Smooth muscle cell (in vitro differentiated cells): ENCODE measurements around the gene PDE1A. TPM values are rescaled to one million over a fixed set of nuclear protein-coding genes. Genes with fewer than 3 reads are reported as not detected.

Experiments used
- DNase-seq: peaks from one replicate; lab custom pipeline; 2025; ENCODE audit not compliant: unreplicated experiment; lab: John Stamatoyannopoulos, UW
- H2AFZ ChIP-seq: fragments of 200-600 bp; sonication (generic); 2 replicates; pipeline ENCODE4 v1.6.0; 2016; ENCODE audit warnings: antibody characterized with exemption, low read depth, mild to moderate bottlenecking
- H3F3A ChIP-seq: fragments of 200-600 bp; sonication (generic); 2 replicates; pipeline ENCODE4 v1.6.0; 2017; ENCODE audit warnings: antibody characterized with exemption, low read depth
- H3K27ac ChIP-seq: fragments of 200-600 bp; sonication (generic); 2 replicates; pipeline ENCODE4 v1.5.1; 2016; ENCODE audit warnings: low read depth, mild to moderate bottlenecking
- H3K27me3 ChIP-seq: fragments of 200-600 bp; sonication (generic); 2 replicates; pipeline ENCODE4 v1.6.1; 2016; ENCODE audit warnings: low read depth, mild to moderate bottlenecking
- H3K36me3 ChIP-seq: fragments of 200-600 bp; sonication (generic); 2 replicates; pipeline ENCODE4 v1.5.1; 2016; ENCODE audit warnings: low read depth
- H3K4me1 ChIP-seq: fragments of 200-600 bp; sonication (generic); 2 replicates; pipeline ENCODE4 v1.5.1; 2016; ENCODE audit warnings: low read depth
- H3K4me2 ChIP-seq: fragments of 200-600 bp; sonication (generic); 2 replicates; pipeline ENCODE4 v1.6.0; 2016; ENCODE audit warnings: mild to moderate bottlenecking
- H3K4me3 ChIP-seq: fragments of 200-600 bp; sonication (generic); 2 replicates; pipeline ENCODE4 v1.5.1; 2016; ENCODE audit warnings: mild to moderate bottlenecking
- H3K79me2 ChIP-seq: fragments of 200-600 bp; sonication (generic); 2 replicates; pipeline ENCODE4 v1.6.0; 2016; ENCODE audit warnings: low read depth, mild to moderate bottlenecking
- H3K9ac ChIP-seq: fragments of 200-600 bp; sonication (generic); 2 replicates; pipeline ENCODE4 v1.6.0; 2016; ENCODE audit warnings: low read depth
- H3K9me3 ChIP-seq: fragments of 200-600 bp; sonication (generic); replicated peaks from 2 replicates; pipeline ENCODE4 v1.5.1; 2016; ENCODE audit warnings: low read depth
- H4K20me1 ChIP-seq: fragments of 200-600 bp; sonication (generic); 2 replicates; pipeline ENCODE4 v1.6.0; 2016; ENCODE audit warnings: low read depth
- CTCF ChIP-seq: fragments of 200-600 bp; sonication (generic); IDR thresholded peaks from 2 replicates; pipeline ENCODE4 v1.5.1; 2017; ENCODE audit warnings: borderline replicate concordance, mild to moderate bottlenecking, antibody characterized with exemption; ENCODE audit not compliant: insufficient read depth, poor library complexity, severe bottlenecking
- WGBS: methylation state at CpG from one replicate; pipeline ENCODE4 v1.1.7; 2016; ENCODE audit warnings: low lambda C conversion rate; 5-methylcytosine and 5-hydroxymethylcytosine counted together
- polyA plus RNA-seq: library from polyadenylated mRNA; unstranded; fragments of >200 nt; fragmentation: Nextera tagmentation; extraction: Ambion mirVana; gene quantifications from 2 replicates; pipeline ENCODE4 v1.2.1, GENCODE V29; 2016
- total RNA-seq: library from RNA; depleted of rRNA; stranded (reverse); fragments of >200 nt; gene quantifications from 2 replicates; pipeline ENCODE4 v1.2.3, GENCODE V29; 2014

Gene PDE1A
- total RNA-seq (0.58 and 4.1 TPM in 2 replicates), polyA plus RNA-seq (0.56 and 0.96 TPM in 2 replicates)

GRCh38 chr2:182426918-182427240 is at the start of gene PDE1A:
TSS of gene PDE1A (minus strand) at chr2:182427036.
- Histone ChIP-seq H3K9ac (no peak within 1 kb of the TSS), H2AFZ (peak within 1 kb of the TSS; percentile 86), H3K27me3 (no peaks in the 10 kb centered on the region), H3K36me3 (no peaks in the 10 kb centered on the region), H3K4me2 (peak within 1 kb of the TSS; percentile 74), H3K4me1 (no peaks in the 10 kb centered on the region), H4K20me1 (no peaks in the 10 kb centered on the region), H3K27ac (peak within 1 kb of the TSS; percentile 3), H3F3A (no peaks in the 10 kb centered on the region), H3K79me2 (no peaks in the 10 kb centered on the region), H3K4me3 (peak within 1 kb of the TSS; percentile 1), H3K9me3 (no peaks in the 10 kb centered on the region)
- TF ChIP-seq CTCF: no peak
- 59% methylated on average over 3 of the region's 3 CpGs for WGBS
- DNase-seq: no peak

GRCh38 chr2:182473635-182474034 is 46.8 kb upstream of the PDE1A start:
- WGBS: 88% methylated on average over 4 of the region's 4 CpGs
- H3K4me1 ChIP-seq: no peaks in the 10 kb centered on the region

GRCh38 chr2:182463760-182464159 is 36.9 kb upstream of the PDE1A start:
- DNase-seq: no peak
- WGBS: 95% methylated on average over 1 of the region's 1 CpG
- no peak overlapping the region for H3K4me2 ChIP-seq
- no peaks in the 10 kb centered on the region for H4K20me1 ChIP-seq
- H3K4me1 ChIP-seq: no peaks in the 10 kb centered on the region
- no peaks in the 10 kb centered on the region for H3F3A ChIP-seq
- H3K27me3 ChIP-seq: no peaks in the 10 kb centered on the region
- no peak for TF ChIP-seq CTCF
- no peaks in the 10 kb centered on the region for H3K36me3 ChIP-seq
- H3K4me3 ChIP-seq: no peak overlapping the region
- H3K79me2 ChIP-seq: no peaks in the 10 kb centered on the region
- no peak overlapping the region for H2AFZ ChIP-seq
- H3K9me3 ChIP-seq: no peaks in the 10 kb centered on the region
- no peak overlapping the region for H3K9ac ChIP-seq
- H3K27ac ChIP-seq: no peak overlapping the region

More at GRCh38 chr2:182473635-182474034, 46.8 kb upstream of the PDE1A start:
- Histone ChIP-seq H3K9ac (no peak overlapping the region), H3K27me3 (no peaks in the 10 kb centered on the region), H3F3A (no peaks in the 10 kb centered on the region), H3K4me3 (no peak overlapping the region), H3K27ac (no peak overlapping the region), H2AFZ (no peak overlapping the region), H4K20me1 (no peaks in the 10 kb centered on the region), H3K4me2 (no peak overlapping the region), H3K36me3 (no peaks in the 10 kb centered on the region), H3K9me3 (no peaks in the 10 kb centered on the region), H3K79me2 (no peaks in the 10 kb centered on the region)
- DNase-seq: no peak
- no peak for TF ChIP-seq CTCF

GRCh38 chr2:182456784-182457183 is 29.9 kb upstream of the PDE1A start:
- H3K4me3 ChIP-seq: no peak overlapping the region

More at GRCh38 chr2:182456784-182457183, 29.9 kb upstream of the PDE1A start:
- no peak overlapping the region for H2AFZ ChIP-seq
- no peak overlapping the region for H3K9ac ChIP-seq
- H3F3A ChIP-seq: no peaks in the 10 kb centered on the region
- no peaks in the 10 kb centered on the region for H3K36me3 ChIP-seq
- WGBS: 76% methylated on average over 4 of the region's 4 CpGs
- no peak overlapping the region for H3K4me2 ChIP-seq
- H3K9me3 ChIP-seq: no peaks in the 10 kb centered on the region
- no peaks in the 10 kb centered on the region for H3K79me2 ChIP-seq
- no peaks in the 10 kb centered on the region for H3K27me3 ChIP-seq
- H3K4me1 ChIP-seq: no peaks in the 10 kb centered on the region
- H4K20me1 ChIP-seq: no peaks in the 10 kb centered on the region
- DNase-seq: no peak
- no peak overlapping the region for H3K27ac ChIP-seq
- TF ChIP-seq CTCF: no peak
